ENCODE data around the gene VPS36. TPM values are rescaled to one million over a fixed set of nuclear protein-coding genes. Genes with fewer than 3 reads are reported as not detected.
A peak's percentile ranks its signal among the peaks of the same experiment; 100 is the strongest.

The VPS36 gene
- total and polyA plus RNA-seq, 2 of the 13 experiments (the other 11 are each of a cell fraction or from before 2014, with no cell fraction given) = 17.2 to 22.4 TPM

- peaks cover 0 to 12% of the 10 kb centered on the region in 2 experiments; a peak in 3 of 5 replicates for H3K36me3 ChIP-seq (replicated peaks in 1 of 2; ENCODE audit: control insufficient read depth in 1 of 2, insufficient read depth in 2 of 2, low read length in 2 of 2)
- DNase-seq (ENCODE audit: low spot score) (peak; percentile 88), FAIRE-seq (peak; percentile 77), ATAC-seq (peak; percentile 91)
- peak within 1 kb of the TSS; percentile 91 for H3K4me2 ChIP-seq (ENCODE audit: low read depth, low read length)
- under 1% methylated on average over 30 of the region's 56 CpGs for WGBS (ENCODE audit: low lambda C conversion rate)
- H3K9ac ChIP-seq (ENCODE audit: insufficient read depth, low read depth, low read length) = peak within 1 kb of the TSS; percentile 82
- H3K27me3 ChIP-seq (ENCODE audit: control insufficient read depth in 1 of 2, insufficient read depth in 2 of 2, low read length in 2 of 2) = no peaks in the 10 kb centered on the region
- BruUV-seq (replicated peaks) = TSS peak; percentile 71
- intact Hi-C loops (cut with micrococcal nuclease; ENCODE audit: unreplicated experiment) = loop anchor here (5.0 to 10.0 kb wide), 2 partner anchors 200 to 352 kb away; partner anchors contain the start of gene SUGT1
- no peaks in the 10 kb centered on the region for H3K9me3 ChIP-seq (ENCODE audit: low read length)
- CTCF ChIA-PET (ENCODE audit: low intra/inter-chr PET ratio, low total read pairs) = no interaction called here
- H3K79me2 ChIP-seq (ENCODE audit: insufficient read depth, low read length) = peaks cover 32% of the 10 kb centered on the region
- peak within 1 kb of the TSS; percentile 75 for H2AFZ ChIP-seq (ENCODE audit: low read length)
- peaks cover 50% of the 10 kb centered on the region for H3K4me1 ChIP-seq (ENCODE audit: insufficient read depth, low read length)
- POLR2A ChIA-PET = no interaction called here
- in situ Hi-C loops (cut with HindIII; ENCODE audit: extremely low pct_ligation_motif_present, low pct_unique_long_range_greater_than_20kb) = loop anchor here (10.0 to 25.0 kb wide), 2 partner anchors 110 to 443 kb away; partner anchors contain the start of genes ALG11, ATP7B and UTP14C
- H4K20me1 ChIP-seq (ENCODE audit: insufficient read depth, low read length) = no peaks in the 10 kb centered on the region
- peak within 1 kb of the TSS; percentile 59 to 86 (median 65) for H3K4me3 ChIP-seq (replicated peaks in 1 of 3; ENCODE audit: insufficient read depth in 1 of 3, low read depth in 2 of 3, low read length in 3 of 3)
- peak within 1 kb of the TSS; percentile 89 for H3K27ac ChIP-seq (ENCODE audit: extremely low read length, insufficient read depth, low read length)
- TF ChIP-seq ZC3H13 (CRISPR knock-in tag; IDR thresholded peaks at IDR 0.05) (peak; percentile 82), ZNF281 (CRISPR knock-in tag; IDR thresholded peaks at IDR 0.05; ENCODE audit: borderline replicate concordance) (peak; percentile 63; the same call in 1 of the 2 replicates), ZNF333 (CRISPR knock-in tag; IDR thresholded peaks at IDR 0.05; ENCODE audit: borderline replicate concordance) (peak; percentile 96), ZNF772 (CRISPR knock-in tag; IDR thresholded peaks at IDR 0.05) (0 out of 2 replicates have a peak, but pooled peaks have one; percentile 25), DNMT3B (CRISPR knock-in tag; conservative IDR thresholded peaks at IDR 0.05) (no peak), ZNF674 (CRISPR knock-in tag; IDR thresholded peaks at IDR 0.05; ENCODE audit: low read depth) (0 out of 2 replicates have a peak, but pooled peaks have one; percentile 66), ZBTB8A (CRISPR knock-in tag; IDR thresholded peaks at IDR 0.05; ENCODE audit: borderline replicate concordance, low read depth) (no peak), MTERF4 (CRISPR knock-in tag; IDR thresholded peaks at IDR 0.05) (no peak), ZNF30 (CRISPR knock-in tag; IDR thresholded peaks at IDR 0.05) (no peak), KLF9 (CRISPR knock-in tag; IDR thresholded peaks at IDR 0.05; ENCODE audit: low read depth) (0 out of 2 replicates have a peak, but pooled peaks have one; percentile 32), KDM4B (CRISPR knock-in tag; IDR thresholded peaks at IDR 0.05) (no peak), ZNF235 (CRISPR knock-in tag; IDR thresholded peaks at IDR 0.05; ENCODE audit: borderline replicate concordance) (peak; percentile 96; the same call in 1 of the 2 replicates), ZNF431 (CRISPR knock-in tag; IDR thresholded peaks at IDR 0.05; ENCODE audit: borderline replicate concordance, low read depth) (peak; percentile 89), TFDP2 (CRISPR knock-in tag; IDR thresholded peaks at IDR 0.05) (peak; percentile 90), FOXO1 (CRISPR knock-in tag; IDR thresholded peaks at IDR 0.05) (0 out of 2 replicates have a peak, but pooled peaks have one; percentile 7), NR2F1 (CRISPR knock-in tag; IDR thresholded peaks at IDR 0.05) (no peak)
- TF ChIP-seq, protein P1, sequence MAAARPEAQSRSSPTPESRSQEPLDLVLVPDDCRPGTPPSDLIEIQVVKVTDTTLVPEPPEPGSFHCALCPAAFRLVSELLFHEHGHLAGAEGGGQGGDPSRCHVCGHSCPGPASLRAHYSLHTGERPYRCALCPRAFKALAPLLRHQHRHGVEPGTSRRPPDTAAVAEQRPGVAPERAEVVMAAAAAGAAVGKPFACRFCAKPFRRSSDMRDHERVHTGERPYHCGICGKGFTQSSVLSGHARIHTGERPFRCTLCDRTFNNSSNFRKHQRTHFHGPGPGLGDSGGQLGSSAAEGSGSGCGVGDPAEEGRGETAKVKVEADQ (CRISPR knock-in tag; IDR thresholded peaks at IDR 0.05; ENCODE audit: borderline replicate concordance) = no peak
These were observed 4.6 kb upstream of the VPS36 start, which contains the start of gene CKAP2 for GRCh38 chr13:52454820-52455676. CKAP2 (plus strand) TSS chr13:52455478; CDS start chr13:52455557, 79 bp downstream.

Data from HepG2 (cell line).